DND-41 (cell line): ENCODE measurements around the gene TBC1D22A.

Experiments
- ATAC-seq: fragments of 200-7000 bp; cut with Tn5 transposase; 3 replicates; pipeline ENCODE4 v1.9.1; 2021; ENCODE audit warnings: low read depth; ENCODE audit not compliant: insufficient read depth
- DNase-seq: peaks from one replicate; pipeline ENCODE4 v3.0.0-alpha.2; 2020
- H2AFZ ChIP-seq: 2 replicates; pipeline ENCODE4 v1.6.0; 2012; ENCODE audit warnings: low read depth, low read length
- H3K27ac ChIP-seq: 2 replicates; pipeline ENCODE4 v1.5.1; 2012; ENCODE audit warnings: low read length, inconsistent platforms
- H3K27me3 ChIP-seq: fragments of 200-600 bp; sonication (generic); 2 replicates; pipeline ENCODE4 v1.6.0; 2012; ENCODE audit warnings: low read length, mild to moderate bottlenecking, inconsistent platforms; ENCODE audit not compliant: insufficient read depth, poor library complexity
- H3K36me3 ChIP-seq: 2 replicates; pipeline ENCODE4 v1.5.1; 2012; ENCODE audit warnings: low read length, inconsistent platforms; ENCODE audit not compliant: insufficient read depth
- H3K4me1 ChIP-seq: 2 replicates; pipeline ENCODE4 v1.5.1; 2012; ENCODE audit warnings: mild to moderate bottlenecking, low read length; ENCODE audit not compliant: insufficient read depth
- H3K4me2 ChIP-seq: 2 replicates; pipeline ENCODE4 v1.6.0; 2012; ENCODE audit warnings: mild to moderate bottlenecking, moderate library complexity, low read length, inconsistent platforms; ENCODE audit not compliant: insufficient read depth
- H3K4me3 ChIP-seq, 2 experiments: fragments of 200-600 bp in 1 of 2; shearing (Covaris generic) in 1 of 2; 2 replicates each; pipeline ENCODE4 v1.5.1; 2012 to 2016; ENCODE audit warnings: inconsistent platforms in 2 of 2, low read length in 2 of 2, mild to moderate bottlenecking in 2 of 2, low read depth in 1 of 2, moderate library complexity in 1 of 2
- H3K79me2 ChIP-seq: 2 replicates; pipeline ENCODE4 v1.6.0; 2012; ENCODE audit warnings: low read length, inconsistent platforms; ENCODE audit not compliant: insufficient read depth
- H3K9ac ChIP-seq: 2 replicates; pipeline ENCODE4 v1.6.0; 2012; ENCODE audit warnings: low read depth, mild to moderate bottlenecking, inconsistent platforms, low read length, moderate library complexity
- H3K9me3 ChIP-seq: 2 replicates; pipeline ENCODE4 v1.5.1; 2012; ENCODE audit warnings: low read length, moderate library complexity, mild to moderate bottlenecking, inconsistent platforms; ENCODE audit not compliant: insufficient read depth, severe bottlenecking
- H4K20me1 ChIP-seq: 2 replicates; pipeline ENCODE4 v1.6.0; 2012; ENCODE audit warnings: low read length; ENCODE audit not compliant: insufficient read depth
- EZH2 ChIP-seq: IDR thresholded peaks from 3 replicates; pipeline ENCODE4 v1.6.1; 2012; ENCODE audit warnings: borderline replicate concordance, low read depth, mild to moderate bottlenecking, moderate library complexity, low read length, inconsistent platforms; ENCODE audit not compliant: severe bottlenecking
- TF ChIP-seq, protein P1 (sequence below): IDR thresholded peaks from 2 replicates; pipeline ENCODE4 v1.5.1; 2012; ENCODE audit warnings: borderline replicate concordance, low read length, moderate library complexity, mild to moderate bottlenecking; ENCODE audit not compliant: poor library complexity, severe bottlenecking; ENCODE audit errors: extremely low read depth

The TBC1D22A gene

DNA sequence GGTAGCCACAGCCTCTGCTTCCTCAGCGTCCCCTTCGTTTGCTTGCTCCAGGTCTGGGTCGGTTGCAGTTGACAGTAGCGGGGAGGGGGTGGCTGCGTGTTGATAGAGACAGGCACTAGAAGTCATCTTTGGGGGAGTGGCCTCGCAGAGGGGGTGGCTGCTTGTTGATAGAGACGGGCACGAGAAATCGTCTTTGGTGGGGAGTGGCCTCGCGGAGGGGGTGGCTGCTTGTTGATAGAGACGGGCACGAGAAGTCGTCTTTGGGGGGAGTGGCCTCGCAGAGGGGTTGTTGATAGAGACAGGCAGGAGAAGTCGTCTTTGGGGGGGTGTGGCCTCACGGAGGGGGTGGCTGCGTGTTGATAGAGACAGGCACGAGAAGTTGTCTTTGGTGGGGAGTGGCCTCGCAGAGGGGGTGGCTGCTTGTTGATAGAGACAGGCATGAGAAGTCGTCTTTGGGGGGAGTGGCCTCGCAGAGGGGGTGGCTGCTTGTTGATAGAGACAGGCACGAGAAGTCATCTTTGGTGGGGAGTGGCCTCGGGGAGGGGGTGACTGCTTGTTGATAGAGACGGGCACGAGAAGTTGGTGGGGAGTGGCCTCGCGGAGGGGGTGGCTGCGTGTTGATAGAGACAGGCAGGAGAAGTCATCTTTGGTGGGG lies 328.3 kb downstream of the TBC1D22A start:
- no peaks in the 10 kb centered on the region for H3K36me3 ChIP-seq
- H3K27ac ChIP-seq: no peak overlapping the region
- no peak for DNase-seq
- no peak overlapping the region for H3K4me3 ChIP-seq
- H2AFZ ChIP-seq: no peak overlapping the region
- H3K79me2 ChIP-seq: no peaks in the 10 kb centered on the region
- no peak for ATAC-seq
- H3K27me3 ChIP-seq: no peaks in the 10 kb centered on the region
- H3K9ac ChIP-seq: no peak overlapping the region
- no peak overlapping the region for H3K4me2 ChIP-seq
- H4K20me1 ChIP-seq: peaks cover 9% of the 10 kb centered on the region; the same call in 1 of the 2 replicates
- no peaks in the 10 kb centered on the region for H3K9me3 ChIP-seq
- no peak for TF ChIP-seq EZH2
- TF ChIP-seq, protein P1, sequence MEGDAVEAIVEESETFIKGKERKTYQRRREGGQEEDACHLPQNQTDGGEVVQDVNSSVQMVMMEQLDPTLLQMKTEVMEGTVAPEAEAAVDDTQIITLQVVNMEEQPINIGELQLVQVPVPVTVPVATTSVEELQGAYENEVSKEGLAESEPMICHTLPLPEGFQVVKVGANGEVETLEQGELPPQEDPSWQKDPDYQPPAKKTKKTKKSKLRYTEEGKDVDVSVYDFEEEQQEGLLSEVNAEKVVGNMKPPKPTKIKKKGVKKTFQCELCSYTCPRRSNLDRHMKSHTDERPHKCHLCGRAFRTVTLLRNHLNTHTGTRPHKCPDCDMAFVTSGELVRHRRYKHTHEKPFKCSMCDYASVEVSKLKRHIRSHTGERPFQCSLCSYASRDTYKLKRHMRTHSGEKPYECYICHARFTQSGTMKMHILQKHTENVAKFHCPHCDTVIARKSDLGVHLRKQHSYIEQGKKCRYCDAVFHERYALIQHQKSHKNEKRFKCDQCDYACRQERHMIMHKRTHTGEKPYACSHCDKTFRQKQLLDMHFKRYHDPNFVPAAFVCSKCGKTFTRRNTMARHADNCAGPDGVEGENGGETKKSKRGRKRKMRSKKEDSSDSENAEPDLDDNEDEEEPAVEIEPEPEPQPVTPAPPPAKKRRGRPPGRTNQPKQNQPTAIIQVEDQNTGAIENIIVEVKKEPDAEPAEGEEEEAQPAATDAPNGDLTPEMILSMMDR: no peak
- H3K4me1 ChIP-seq: no peaks in the 10 kb centered on the region

DNA sequence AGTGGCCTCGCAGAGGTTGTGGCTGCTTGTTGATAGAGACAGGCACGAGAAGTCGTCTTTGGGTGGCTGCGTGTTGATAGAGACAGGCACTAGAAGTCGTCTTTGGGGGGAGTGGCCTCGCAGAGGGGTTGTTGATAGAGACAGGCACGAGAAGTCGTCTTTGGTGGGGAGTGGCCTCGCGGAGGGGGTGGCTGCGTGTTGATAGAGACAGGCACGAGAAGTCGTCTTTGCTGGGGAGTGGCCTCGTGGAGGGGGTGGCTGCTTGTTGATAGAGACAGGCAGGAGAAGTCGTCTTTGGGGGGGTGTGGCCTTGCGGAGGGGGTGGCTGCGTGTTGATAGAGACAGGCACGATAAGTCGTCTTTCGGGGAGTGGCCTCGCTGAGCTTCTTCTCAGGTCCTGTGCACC lies 328.8 kb downstream of the TBC1D22A start:
- no peak for DNase-seq
- no peak overlapping the region for H3K4me3 ChIP-seq

DNA sequence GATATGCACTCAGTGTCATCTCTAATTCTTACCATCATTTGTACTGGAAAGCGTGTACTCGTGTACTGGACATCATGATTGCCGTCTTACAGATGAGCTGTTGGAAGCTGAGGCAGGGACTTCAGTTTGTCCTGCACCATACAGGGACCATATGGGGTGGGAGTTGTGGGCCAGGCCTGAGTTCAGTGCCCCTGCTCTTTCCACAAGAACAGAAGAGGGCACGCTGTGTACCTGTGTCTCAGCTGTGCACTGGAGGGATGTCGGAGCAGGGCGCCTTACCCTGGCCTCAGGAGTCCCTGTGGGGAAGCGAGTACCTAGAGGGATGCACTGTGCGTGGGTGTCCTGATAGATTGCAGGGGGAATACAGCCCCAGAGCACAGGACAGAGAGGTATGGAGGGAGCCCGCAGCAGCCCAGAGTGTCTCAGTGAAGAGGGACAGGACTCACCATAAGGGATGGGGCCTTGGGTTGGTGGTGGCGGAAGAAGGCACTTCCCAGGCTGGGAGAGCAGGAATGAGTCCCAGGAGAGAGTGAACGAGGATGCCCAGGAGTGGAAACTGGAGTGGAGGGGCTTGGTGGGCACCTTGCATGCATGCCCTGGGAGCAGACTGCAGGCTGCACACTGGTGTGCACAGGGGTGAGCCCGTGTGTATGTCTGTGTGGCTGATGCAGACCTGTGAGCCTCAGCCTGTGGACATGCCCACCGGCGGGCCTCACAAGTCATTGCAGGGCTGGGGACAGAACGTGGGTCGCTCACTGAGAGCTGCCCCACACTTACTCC lies 329.7 kb downstream of the TBC1D22A start:
- Histone ChIP-seq H3K27ac (no peak overlapping the region), H3K9me3 (no peaks in the 10 kb centered on the region), H3K36me3 (0 out of 2 replicates have a peak, but pooled peaks cover 2% of the 10 kb centered on the region), H2AFZ (no peak overlapping the region), H3K9ac (no peak overlapping the region), H3K79me2 (no peaks in the 10 kb centered on the region), H3K27me3 (no peaks in the 10 kb centered on the region), H3K4me1 (no peaks in the 10 kb centered on the region), H4K20me1 (0 out of 2 replicates have a peak, but pooled peaks cover 9% of the 10 kb centered on the region), H3K4me2 (no peak overlapping the region), H3K4me3 (no peak overlapping the region)
- TF ChIP-seq EZH2: no peak
- TF ChIP-seq, protein P1: no peak
- DNase-seq: no peak
- no peak for ATAC-seq

More for the DNA sequence above, 328.8 kb downstream of the TBC1D22A start:
- no peaks in the 10 kb centered on the region for H3K79me2 ChIP-seq
- H3K4me1 ChIP-seq: no peaks in the 10 kb centered on the region
- no peak overlapping the region for H3K9ac ChIP-seq
- peaks cover 9% of the 10 kb centered on the region; the same call in 1 of the 2 replicates for H4K20me1 ChIP-seq
- H3K27ac ChIP-seq: no peak overlapping the region
- H3K36me3 ChIP-seq: no peaks in the 10 kb centered on the region
- no peak overlapping the region for H2AFZ ChIP-seq
- no peak for ATAC-seq
- H3K27me3 ChIP-seq: no peaks in the 10 kb centered on the region
- TF ChIP-seq, protein P1: no peak
- no peak for TF ChIP-seq EZH2
- no peaks in the 10 kb centered on the region for H3K9me3 ChIP-seq
- no peak overlapping the region for H3K4me2 ChIP-seq
